HG02970 (cell line): Measurements from ENCODE around the gene LIMS2.

ENCODE experiments used
- ATAC-seq: cut with Tn5 transposase; IDR thresholded peaks from one replicate; pipeline ENCODE4 v1.9.1; 2021; ENCODE audit warnings: mild to moderate bottlenecking, moderate library complexity, moderate number of reproducible peaks; ENCODE audit not compliant: unreplicated experiment, low FRiP score

Gene LIMS2

GRCh38 chr2:127678531-127678930 is 3.2 kb upstream of the LIMS2 start:
- no peak for ATAC-seq

DNA sequence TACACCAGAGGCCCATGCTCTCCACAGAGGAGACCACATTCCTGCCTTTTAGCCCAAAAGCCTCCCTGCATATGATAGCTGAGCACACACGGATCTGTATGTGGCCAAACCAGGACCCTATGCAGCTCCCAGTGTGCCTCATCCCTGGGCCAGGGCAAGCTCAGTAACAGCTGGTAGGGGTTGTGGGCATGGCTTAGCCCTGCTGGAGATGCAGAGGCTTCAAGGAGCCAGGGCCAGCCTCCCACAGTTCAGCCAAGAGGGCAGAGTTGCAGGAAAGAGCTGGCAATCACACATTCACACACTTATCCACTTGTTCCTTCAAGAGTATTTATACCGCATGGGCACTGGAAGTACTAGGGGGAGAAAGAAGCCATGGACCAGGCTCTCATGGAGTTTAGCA is 1.6 kb upstream of the LIMS2 start:
- ATAC-seq: no peak

DNA sequence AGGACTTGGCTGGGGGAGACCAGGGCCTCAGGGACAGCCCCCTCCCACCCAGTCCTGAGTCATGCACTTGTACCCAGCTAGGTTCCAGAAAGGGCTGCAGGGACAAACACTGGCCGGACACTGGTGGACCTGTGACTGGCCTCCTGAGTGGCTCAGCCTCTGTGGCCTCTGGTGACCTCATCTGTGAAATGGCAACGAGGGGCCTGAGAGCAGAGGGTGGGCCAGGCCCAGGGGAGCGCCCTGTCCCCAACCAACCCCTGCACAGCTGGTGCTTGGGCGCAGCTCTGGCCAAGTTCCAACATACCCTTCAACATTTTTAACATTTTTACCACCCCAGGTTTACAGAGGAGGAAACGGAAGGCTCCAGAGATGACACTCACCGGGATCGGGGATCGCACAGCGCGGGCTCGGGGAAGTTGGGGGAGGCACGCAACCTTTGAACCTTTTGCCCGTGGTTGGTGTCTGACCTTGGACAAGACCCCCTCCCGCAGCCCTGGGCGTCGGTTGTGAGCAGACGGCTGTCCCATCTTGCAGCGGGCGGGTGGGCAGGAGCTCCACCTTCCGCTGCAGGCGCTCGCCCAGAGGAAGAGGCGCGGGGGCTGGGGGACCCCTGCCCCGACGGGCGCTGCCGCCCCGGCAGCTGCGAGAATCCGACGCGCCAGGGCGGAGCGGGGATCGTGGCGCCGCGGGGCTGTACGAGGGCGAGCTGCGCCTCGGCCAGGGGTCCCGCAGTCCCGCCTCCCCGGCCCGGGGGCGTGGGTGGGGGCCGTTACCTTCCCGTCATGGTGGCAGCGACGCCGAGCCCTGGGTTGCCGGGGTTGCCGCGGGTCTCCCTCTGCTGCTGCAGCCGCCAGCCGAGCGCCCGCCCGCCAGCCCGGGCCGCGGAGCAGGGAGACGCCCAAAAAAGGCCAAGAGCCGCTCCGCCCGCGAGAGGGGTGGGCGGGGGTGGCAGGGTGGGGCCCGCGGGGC is 805 bp downstream of the LIMS2 start:
- ATAC-seq: no peak

GRCh38 chr2:127673291-127674069 is 1.9 kb downstream of the LIMS2 start:
- ATAC-seq: no peak

DNA sequence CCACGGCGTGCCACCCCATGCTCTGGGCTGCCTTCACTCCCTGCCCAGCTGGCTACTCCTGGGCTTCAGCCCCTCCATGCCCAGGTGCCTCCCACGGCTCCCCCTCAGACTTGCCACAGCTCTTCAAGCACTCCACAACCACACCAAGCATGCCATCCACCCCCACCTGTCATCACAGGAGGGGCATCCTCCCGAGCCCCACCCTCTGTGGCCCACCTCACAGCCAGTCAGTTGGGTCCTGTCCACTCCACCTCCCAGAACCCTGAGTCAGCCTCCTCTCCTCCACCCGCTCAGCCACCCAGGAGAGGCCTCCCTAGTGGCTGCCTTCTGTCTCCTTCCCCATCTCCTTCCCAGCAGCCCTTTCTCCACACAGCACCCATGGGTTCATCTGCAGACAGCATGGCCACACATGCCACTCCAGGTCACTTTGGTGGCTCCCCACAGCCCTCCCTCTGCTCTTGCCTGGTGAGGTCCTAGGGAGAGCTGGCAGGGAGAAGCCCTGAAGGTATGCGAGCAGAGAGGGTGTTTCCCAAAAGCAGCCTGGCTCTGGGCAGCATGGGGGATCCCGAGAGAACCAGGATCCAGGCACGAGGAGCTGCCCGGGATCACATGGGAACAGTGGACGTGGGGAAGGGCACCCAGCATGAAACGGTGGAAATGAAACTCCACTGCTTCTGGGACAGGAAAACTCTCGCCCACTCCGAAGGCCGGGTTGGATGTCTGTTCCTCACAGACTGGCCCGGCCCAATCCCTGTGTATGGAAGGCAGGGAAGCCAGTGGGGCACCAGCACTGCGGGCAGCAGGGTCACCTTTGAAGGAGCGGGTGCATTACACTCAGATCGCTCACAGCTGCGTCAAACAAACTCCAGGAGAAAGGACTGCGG is 2.7 kb downstream of the LIMS2 start:
- no peak for ATAC-seq

- no peak for ATAC-seq
Measured at GRCh38 chr2:127671557-127672302, 3.6 kb downstream of the LIMS2 start.

- ATAC-seq: no peak
Measured at GRCh38 chr2:127670957-127671290, 4.4 kb downstream of the LIMS2 start.

- no peak for ATAC-seq
Measured at GRCh38 chr2:127670055-127670956, 5.0 kb downstream of the LIMS2 start.

DNA sequence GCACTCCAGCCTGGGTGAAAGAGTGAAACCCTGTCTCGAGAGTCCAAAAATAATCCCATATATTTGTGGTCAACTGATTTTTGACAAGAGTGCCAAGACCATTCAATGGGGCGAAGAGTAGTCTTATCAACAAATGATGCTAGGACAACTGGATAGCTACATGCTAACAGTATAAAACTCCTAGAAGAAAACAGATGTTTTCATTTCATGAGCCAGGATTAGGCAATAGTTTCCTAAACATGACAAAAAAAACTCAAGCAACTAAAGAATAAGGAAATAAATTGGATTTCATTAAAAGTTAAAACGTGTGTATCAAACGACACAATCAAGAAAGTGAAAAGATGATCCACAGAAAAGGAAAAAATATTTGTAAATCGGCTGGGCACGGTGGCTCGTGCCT is 6.3 kb downstream of the LIMS2 start:
- no peak for ATAC-seq

- no peak for ATAC-seq
Measured at GRCh38 chr2:127665267-127665893, 9.9 kb downstream of the LIMS2 start.

DNA sequence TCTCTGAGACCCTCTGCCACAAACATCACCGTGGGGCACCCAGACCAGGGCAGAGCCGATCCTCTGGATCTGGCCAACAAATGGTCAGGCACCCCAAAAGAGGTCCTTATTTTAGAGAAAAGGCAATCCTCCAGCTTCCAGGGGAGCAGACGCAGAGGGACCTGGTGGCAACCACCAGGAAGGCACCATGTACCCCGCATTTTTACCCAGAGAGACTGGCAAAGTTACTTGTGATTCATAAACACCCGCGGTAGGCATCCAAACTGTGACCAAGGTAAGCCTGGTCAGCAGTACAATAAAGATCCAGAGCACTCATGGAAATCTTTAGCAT is 10.5 kb downstream of the LIMS2 start:
- ATAC-seq: no peak

- no peak for ATAC-seq
Measured at GRCh38 chr2:127664065-127664894, 11.1 kb downstream of the LIMS2 start.

DNA sequence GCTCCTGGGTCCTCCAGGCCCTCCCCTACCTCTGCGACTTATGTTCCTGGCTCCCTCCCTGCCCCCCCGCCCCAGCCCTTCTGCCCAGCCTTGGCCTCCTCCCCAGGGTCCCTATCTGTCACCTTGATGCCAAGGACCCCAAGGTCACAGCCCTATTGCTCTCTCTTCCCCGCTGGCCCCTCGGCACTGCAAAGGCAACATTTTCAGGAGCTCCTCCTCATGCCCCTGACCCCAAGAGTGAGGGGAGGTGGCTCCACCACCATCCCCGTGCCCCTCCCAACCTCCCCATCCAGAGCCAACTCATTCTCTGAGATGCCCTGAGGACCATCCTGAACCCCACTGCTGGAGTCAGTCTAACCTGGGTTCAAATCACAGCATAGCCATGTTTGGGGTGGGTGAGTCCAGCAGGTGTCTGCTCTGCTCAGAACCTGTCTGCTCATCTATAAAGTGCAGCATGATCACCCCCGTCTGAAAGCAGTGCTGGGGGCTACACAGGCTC is 11.7 kb downstream of the LIMS2 start:
- no peak for ATAC-seq

GRCh38 chr2:127662937-127663565 is 12.3 kb downstream of the LIMS2 start:
- ATAC-seq: no peak

GRCh38 chr2:127661949-127662510 is 13.3 kb downstream of the LIMS2 start:
- ATAC-seq: no peak

DNA sequence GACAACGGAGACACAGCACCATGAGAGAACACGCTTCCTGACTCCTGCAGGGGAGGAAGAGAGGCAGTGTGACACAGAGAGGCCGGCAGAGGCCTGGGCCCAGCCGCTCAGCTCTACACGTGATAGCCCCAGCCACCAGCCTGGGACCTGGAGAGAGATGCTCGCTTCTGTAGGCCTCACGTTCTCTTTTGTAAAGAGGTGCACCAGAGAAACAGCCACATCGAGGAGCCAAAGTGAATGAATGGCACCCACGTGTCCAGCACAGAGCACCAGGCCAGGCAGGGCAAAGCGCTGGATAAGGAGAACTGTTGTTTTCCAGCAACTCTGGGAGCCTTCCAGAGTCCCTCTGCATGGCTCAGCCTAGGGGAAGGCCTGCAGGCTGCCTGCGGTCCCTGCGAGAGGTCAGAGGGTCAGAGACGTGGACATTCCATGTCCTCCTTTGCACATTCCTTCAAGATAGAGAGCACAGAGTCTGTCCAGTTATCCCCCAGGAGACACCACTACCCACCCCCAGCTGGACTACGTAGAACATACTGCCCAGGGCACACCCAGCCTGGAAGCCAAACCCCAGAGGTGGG is 14.2 kb downstream of the LIMS2 start:
- ATAC-seq: no peak

DNA sequence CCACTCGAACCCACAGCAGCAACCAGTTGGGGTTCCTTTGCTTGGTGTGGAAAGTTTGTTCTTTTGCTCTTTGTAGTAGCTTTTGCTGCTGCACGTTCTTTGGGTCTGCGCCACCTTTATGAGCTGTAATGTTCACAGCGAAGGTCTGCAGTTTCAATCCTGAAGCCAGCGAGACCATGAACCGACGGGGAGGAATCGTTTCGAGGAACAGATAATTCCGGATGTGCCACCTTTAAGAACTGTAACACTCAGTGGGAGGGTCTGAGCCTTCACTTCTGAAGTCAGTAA is 15.1 kb downstream of the LIMS2 start:
- no peak for ATAC-seq
